ENCODE data around the gene PTPRT.

PTPRT gene

DNA sequence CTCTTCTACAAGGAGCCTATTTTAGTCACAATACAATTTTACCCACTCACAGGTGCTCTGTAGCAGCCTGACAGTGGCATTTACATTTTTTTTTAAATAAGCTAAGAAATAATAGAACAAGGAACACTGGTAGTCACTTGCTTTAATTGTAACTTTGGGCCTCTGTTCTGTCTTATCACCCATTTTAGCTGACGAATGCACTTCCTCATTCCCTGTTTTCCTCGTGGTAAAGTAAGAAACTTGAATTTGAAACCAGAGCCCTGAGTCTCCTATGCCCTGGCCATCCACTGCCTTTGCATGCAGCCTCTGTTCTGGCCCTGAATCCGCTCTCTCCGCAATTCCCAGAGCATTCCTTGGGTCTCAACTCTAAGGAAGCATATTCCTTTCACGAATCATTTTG is 550.6 kb downstream of the PTPRT start:
- no peaks in the 10 kb centered on the region for H3K27me3 ChIP-seq
- no peaks in the 10 kb centered on the region; the same call in 1 of the 2 replicates for H3K9me3 ChIP-seq
- H3K4me3 ChIP-seq (ENCODE audit: low read depth, low read length) = no peak overlapping the region
- no peaks in the 10 kb centered on the region for H3K36me3 ChIP-seq
- no peaks in the 10 kb centered on the region for H3K4me1 ChIP-seq
- DNase-seq = no peak
- TF ChIP-seq, protein P1, sequence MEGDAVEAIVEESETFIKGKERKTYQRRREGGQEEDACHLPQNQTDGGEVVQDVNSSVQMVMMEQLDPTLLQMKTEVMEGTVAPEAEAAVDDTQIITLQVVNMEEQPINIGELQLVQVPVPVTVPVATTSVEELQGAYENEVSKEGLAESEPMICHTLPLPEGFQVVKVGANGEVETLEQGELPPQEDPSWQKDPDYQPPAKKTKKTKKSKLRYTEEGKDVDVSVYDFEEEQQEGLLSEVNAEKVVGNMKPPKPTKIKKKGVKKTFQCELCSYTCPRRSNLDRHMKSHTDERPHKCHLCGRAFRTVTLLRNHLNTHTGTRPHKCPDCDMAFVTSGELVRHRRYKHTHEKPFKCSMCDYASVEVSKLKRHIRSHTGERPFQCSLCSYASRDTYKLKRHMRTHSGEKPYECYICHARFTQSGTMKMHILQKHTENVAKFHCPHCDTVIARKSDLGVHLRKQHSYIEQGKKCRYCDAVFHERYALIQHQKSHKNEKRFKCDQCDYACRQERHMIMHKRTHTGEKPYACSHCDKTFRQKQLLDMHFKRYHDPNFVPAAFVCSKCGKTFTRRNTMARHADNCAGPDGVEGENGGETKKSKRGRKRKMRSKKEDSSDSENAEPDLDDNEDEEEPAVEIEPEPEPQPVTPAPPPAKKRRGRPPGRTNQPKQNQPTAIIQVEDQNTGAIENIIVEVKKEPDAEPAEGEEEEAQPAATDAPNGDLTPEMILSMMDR (IDR thresholded peaks at IDR 0.05; ENCODE audit: low read depth, low read length) = no peak

DNA sequence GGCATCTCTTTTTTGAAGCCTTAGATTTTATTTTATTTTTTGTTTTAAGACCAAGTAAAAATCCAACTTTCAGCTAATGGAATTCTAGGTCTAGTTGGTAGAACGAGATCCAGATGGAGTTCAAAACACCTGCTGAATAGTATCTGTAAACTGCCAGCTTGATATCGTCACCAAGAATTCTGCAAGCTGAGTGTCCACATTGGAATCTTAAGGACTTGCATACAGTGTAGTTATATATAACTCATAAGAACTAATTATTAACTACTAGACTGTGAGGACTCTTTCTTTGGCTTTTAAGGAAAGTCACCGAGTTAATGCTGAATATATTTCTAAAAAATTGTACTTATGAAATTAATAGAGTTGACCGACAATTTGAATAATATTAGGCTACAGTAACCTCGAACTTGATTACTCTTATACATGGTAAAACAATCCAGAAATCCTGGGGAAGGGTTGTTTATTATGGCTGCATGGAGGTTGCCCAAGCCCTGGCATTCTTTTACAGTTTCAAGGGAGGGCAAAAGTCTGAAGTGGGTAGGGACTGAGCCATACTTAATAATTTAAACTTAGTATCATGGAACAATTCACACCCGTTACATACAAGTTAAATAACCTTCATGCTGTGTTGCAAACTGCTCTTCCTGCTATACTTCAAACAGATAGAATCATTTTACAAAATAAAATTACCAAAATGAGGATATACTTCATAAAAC is 553.9 kb downstream of the PTPRT start:
- TF ChIP-seq, protein P1 (IDR thresholded peaks at IDR 0.05; ENCODE audit: low read depth, low read length) = no peak
- no peaks in the 10 kb centered on the region for H3K4me1 ChIP-seq
- no peak overlapping the region for H3K4me3 ChIP-seq (ENCODE audit: low read depth, low read length)
- H3K9me3 ChIP-seq = no peaks in the 10 kb centered on the region
- DNase-seq = no peak
- no peaks in the 10 kb centered on the region for H3K27me3 ChIP-seq
- no peaks in the 10 kb centered on the region for H3K36me3 ChIP-seq

DNA sequence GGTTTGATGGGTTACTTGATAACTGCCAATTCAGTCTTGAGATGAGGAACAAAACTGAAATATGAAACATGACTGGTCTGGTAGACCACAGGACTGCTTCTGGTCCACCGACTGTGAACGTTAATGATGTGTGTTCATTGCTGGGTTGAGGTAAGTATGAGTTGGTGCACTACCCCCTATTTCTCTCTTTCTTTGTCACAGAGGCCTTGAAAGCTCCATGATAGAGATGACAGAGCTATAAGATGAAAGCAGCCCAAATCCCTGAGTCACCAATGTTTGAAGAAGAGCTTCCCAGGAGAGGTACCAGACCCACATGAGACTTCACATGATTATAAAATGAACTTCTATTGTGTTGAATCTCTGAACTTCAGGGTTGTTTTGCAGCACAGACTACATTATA is 555.5 kb downstream of the PTPRT start:
- H3K4me1 ChIP-seq = no peaks in the 10 kb centered on the region
- no peaks in the 10 kb centered on the region for H3K9me3 ChIP-seq
- TF ChIP-seq, protein P1 (IDR thresholded peaks at IDR 0.05; ENCODE audit: low read depth, low read length) = no peak
- H3K27me3 ChIP-seq = no peaks in the 10 kb centered on the region
- H3K36me3 ChIP-seq = no peaks in the 10 kb centered on the region
- no peak for DNase-seq
- H3K4me3 ChIP-seq (ENCODE audit: low read depth, low read length) = no peak overlapping the region

DNA sequence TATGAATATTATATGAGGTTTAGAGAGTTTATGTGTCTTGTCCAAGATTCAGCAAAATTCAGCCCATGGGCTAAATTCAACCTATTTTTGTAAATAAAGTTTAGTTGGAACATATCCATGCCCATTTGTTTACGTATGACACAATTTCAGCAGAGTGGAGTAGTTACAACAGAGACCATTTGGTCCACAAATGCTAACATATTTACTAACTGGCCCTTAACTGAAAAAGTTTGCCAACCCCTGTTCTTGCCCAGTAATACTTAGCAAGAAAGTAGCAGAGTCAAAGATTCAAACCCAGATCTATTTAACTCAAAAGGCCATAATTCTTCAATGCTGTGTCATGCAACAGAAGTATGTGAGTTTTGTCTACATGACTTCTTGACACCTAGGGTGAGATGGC is 561.0 kb downstream of the PTPRT start:
- Histone ChIP-seq H3K27me3 (no peaks in the 10 kb centered on the region), H3K4me1 (no peaks in the 10 kb centered on the region), H3K4me3 (ENCODE audit: low read depth, low read length) (no peak overlapping the region), H3K9me3 (no peaks in the 10 kb centered on the region), H3K36me3 (no peaks in the 10 kb centered on the region)
- DNase-seq = no peak
- TF ChIP-seq, protein P1 (IDR thresholded peaks at IDR 0.05; ENCODE audit: low read depth, low read length) = no peak

DNA sequence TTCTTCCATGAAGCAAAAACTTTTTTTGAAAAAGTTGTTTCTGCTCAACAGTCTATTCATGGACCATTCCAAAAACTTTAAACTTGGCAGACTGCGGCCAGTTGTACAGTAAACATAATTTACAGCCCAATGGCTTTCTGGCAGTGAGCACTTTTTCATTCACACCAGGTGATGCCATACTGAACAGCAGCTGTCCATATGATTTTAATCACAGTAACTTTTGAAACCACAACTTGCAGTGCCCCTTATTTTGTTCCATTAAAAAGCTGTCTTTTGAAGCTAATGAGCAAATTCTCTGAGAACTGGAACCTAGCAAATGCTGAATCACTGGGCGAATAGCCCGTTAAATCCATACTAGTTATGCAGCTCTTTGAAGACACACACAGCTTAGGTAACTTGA is 576.6 kb downstream of the PTPRT start:
- Histone ChIP-seq H3K9me3 (no peaks in the 10 kb centered on the region), H3K27me3 (no peaks in the 10 kb centered on the region), H3K4me3 (ENCODE audit: low read depth, low read length) (no peak overlapping the region), H3K36me3 (no peaks in the 10 kb centered on the region), H3K4me1 (no peaks in the 10 kb centered on the region)
- TF ChIP-seq, protein P1 (IDR thresholded peaks at IDR 0.05; ENCODE audit: low read depth, low read length) = no peak
- DNase-seq = no peak
